NCI-H774 (cell line): ENCODE results near the gene OBI1.
A peak's percentile ranks its signal among the peaks of the same experiment; 100 is the strongest.

Experiments used
- DNase-seq: peaks from one replicate; lab custom pipeline; 2025; lab: John Stamatoyannopoulos, UW

OBI1 gene

DNA sequence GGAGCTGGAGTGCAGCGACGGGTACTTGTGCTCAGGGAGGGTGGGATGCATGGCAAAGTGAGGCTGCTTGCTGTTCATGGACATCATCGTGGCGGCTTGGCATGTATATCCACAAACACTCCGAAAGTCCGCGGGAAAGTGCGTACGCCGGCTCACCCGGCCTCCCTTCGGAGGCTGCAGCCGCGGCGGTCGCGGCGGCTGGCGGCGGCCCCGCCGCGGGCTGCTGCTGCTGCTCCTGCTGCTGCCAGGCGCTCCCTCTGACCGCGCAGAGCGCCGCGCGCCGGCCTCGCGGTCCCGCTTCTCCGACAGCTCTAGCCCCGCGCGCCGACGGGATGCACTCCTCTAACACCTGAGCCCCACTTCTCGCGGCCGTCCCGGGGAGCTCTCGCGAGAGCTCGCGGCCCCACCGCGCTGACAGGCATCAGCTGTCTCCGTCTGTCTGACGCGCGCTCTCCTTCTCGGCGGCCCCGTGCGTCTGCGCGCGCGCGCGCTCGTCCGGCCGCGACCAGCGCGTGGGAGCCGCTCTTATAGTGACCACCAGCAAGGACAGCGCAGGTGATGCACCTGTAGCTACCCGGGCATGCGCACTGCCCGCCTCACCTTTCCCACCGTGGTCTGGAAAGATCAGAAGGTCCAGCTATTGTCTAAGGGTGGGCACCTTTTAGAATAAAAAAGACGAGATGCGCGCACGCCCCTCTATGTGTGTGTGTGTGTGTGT lies 55.6 kb downstream of the OBI1 start, which contains the start of gene POU4F1:
Gene POU4F1 (minus strand): TSS at position 313 of the 718 bp plus-strand sequence. CDS start 226 bp downstream, at position 87.
- peak; percentile 68 for DNase-seq

DNA sequence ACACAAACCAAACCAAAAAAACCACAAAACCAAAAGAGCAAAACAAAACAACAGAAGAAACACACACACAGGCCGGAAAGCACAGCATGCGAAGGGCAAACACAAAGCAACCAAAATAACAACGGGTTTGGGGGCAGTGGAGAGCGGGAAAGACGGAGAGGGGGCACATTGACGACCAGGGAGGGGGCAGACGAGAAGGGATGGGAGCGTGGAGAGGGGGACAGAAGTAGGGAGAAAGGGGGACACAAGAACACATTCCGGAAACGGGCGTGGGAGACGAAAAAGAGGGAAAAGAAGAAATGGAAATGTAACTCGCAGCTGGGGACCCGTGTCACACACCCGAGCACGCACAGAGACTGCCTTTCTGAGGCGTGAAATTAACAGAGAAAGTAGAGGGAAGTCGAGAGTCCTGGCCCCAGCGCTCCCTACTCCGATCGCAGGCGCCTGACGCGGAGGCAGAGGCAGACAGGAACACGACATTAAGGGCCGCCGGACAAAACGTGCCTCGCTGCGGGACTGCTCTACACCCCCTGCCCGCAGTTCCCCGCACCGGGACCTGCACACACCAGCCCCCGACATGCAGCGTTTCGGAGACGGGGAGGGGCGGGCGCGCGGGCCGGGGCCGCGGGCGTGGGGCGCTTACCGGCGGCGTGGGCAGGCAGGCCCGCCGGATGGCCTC lies 56.3 kb downstream of the OBI1 start:
- no peak for DNase-seq

DNA sequence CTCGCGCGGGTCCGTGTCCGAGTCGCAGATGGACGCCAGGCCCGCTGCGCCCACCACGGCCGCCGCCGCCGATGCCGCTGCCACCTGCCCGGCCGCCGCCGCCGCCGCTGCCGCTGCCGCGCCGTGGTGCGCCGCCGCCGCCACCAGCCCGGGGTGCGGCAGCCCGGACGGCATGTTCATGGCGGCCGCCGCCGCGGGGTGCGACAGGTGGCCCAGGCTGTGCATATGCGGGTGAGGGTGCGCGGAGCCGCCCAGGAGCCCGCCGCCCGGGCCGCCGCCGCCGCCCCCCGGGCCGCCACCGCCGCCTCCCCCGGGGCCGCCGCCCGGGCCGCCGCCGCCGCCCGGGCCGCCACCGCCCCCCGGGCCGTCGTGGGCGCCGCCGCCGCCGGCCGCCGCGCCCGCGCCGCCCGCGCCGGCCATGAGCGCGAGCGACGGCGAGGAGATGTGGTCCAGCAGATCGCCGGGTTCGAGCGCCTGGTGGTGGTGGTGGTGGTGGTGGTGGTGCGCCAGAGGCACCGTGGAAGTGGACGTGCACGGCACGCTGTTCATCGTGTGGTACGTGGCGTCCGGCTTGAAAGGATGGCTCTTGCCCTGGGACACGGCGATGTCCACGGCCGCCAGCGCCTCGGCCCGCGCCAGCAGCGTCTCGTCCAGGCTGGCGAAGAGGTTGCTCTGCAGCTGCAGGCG lies 56.9 kb downstream of the OBI1 start:
- DNase-seq: no peak

DNA sequence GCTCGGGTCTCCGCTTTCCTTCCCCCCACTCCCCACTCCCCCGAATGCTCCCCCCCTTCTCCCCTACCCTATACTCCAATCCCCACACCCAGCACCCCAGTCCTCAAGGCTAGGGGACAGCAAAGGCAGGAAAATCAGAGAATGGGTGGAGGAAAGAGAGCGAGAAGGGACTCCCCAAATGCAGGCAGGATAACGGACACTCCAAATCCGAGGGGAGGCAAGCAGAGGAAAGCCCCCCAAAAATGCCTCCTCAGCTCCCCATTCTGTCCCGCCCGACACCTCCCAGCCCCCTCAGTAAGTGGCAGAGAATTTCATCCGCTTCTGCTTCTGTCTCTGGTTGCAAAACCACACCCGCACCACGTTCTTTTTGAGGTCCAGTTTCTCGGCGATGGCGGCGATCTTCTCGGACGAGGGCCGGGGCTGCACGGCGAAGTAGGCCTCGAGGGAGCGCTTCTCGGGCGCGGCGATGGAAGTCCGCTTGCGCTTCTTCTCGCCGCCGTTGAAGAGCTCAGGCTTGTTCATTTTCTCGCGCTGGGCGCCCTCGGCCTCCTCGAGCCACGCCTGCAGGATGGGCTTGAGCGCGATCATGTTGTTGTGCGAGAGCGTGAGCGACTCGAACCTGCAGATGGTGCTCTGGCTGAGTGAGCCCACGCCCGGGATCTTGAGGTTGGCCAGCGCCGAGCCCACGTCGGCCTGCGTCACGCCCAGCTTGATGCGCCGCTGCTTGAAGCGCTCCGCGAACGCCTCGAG lies 57.7 kb downstream of the OBI1 start:
- DNase-seq: no peak

DNA sequence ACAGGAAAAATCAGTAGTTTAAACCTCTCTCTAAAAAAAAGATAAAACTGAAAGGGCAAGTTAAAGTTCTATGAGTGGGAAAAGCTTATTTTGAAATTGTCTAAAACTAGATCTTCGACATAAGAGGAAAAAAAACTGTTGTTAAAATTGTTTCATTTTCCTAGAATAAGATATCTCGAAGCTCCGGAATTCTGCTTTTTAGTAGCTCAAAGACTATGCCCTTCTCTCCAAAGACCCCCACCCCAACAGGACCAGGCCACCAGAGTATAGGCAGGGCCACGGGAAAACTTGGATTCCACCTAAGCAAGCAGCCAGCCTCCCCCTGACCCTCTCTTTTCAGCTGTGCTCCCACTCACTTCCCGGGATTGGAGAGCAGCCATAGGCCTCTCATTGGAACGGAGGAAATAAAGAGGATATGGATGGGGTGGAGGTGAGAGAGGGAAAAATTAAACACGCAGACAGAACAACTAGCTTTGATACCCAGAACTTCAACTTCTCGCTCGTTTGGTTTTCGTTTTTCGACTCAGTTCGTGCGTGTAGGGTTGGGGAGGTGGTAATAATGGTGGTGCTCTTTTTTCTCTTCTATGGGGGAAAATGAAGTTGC lies 58.6 kb downstream of the OBI1 start:
- DNase-seq: no peak

DNA sequence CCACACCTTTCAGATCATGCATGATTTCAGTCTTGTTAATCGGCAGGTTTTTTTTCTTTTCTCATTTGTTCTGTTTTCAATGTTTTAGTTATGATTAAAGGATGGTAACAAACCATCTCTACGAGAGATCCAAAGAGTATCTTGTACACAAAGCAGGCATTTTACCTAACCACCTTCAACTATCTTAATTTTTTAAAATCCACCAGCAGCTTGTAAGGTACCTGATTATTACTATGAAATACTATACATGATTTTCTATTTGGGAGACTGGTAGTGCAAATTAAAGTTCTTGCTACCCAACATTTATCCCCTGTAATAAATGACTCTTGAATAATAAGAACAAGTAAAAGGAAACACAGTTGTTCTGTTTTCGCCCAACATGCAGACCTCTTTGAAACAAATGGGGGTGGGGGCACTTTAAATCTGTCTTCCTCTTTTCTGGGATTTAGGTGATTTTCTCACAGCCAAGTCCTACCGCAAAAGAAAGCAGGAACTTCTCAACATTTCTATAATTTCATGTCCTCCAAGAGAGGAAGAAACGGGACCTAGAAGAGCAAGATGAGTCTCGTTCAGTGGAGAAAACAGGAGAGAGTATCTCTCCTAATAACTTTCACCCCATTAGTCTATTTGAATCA lies 59.2 kb downstream of the OBI1 start:
- no peak for DNase-seq

DNA sequence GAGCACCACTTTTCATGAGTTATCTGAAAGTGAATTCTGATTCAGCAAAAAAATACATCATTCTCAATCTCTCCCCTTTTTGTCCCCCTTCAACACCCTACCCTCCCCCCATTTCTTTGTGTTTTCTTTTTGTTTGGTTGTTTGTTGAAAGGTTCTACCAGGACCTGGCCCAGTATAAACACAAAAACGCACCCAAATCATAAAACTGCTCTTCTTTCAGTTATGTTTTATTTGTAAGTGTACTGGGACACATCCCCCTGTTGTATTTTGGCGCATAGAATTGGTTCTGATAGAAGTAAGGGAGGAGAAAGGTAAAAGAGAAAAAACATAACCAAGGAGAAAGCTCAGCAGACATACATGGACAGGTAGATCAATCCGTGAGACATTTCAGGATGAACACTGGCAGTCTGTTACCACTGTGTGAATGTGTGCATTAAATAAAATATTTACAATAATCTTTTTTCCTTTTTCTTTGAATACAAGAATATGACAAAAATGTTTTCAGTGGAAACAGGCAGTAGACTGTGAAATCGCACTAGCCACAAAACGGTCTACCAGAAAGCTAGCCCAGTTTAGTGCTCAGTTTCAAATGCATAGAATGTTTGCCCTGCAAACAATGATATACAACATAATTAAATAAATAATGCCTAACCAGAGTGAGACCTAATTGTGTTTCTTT lies 59.9 kb downstream of the OBI1 start:
- DNase-seq: no peak

DNA sequence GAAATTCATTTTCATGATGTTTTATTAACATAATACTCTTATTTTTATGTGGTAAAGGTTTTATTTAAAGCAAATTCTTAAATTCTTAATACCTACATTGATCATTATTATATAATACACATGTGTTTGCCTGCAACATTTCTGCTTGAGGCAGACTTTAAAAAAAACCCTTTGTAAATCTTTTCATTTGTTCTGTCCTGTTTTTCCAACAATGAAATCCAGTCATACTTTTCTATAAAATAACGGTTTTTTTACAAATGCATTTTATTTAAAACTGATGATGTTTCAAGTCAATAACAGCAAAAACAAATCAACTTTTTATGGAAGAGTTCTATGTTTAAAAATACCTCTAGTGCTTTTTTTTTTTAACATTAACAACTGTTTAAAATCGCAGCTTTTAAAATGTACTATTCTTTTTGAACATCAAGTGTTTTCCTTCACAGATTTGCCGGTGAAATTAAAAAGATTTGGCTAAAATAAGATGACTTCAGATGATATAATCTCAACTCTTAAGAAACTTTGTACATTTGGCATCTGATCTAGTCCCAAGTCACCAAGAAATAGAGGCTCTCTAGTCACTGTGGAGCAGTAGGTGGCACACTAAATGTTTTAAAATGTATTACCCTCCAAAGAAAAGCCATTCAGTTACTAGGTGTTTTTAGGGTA lies 60.7 kb downstream of the OBI1 start:
- DNase-seq: no peak

DNA sequence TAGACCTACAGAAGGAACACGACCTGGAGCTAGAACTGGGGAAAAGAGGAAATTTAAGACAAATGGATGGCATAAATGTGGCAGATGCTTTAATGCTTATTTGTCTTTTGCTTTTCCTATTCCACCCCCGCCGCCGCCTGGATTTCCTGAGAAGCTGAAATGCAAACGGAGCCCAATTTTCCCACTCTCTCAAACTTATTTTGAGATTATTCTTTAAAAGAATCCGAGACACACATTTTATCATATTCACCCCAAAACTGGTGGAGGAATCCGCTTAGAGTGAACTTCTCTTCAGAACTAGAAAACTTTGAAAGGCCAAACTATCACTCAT lies 61.4 kb downstream of the OBI1 start:
- DNase-seq: no peak

DNA sequence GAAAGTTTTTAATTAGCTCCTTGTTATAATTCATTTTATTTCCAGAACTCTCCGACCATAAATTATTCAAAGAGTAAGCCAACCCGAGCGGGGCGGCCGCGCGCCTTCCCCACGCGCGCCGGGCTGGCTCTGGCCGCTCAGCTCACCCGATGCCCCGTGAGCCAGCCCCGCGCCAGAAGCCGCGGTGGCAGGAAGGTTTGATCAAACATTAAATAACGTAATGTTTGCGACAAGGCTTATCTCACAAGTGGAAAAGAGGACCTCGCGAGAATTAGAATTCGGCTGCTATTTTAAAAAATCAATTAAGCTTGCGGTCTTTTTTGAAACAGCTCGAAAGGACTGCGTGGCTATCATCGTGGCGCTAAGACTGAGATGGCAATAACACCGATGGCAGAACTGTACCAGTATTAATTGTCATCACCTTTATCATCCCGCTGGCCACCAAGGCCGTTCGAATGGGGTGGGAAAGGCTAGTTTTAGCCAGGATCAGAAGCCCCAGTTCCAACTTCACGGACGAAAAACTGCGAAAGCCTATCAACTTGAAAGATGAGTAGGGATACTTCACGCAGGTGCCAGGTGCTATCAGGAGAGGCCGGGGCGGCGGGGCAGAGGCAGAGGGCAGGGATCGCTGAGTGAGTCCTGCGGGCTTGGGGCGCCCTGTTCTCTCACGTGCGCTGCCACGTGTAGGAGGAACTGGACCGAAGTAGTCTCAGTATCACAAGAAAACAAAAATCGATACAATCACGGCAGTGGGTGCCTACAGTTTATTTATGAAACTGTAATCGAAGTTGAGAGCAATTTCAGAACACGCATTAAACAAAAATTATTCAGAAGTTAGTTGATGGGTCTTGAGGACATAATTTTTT lies 62.0 kb downstream of the OBI1 start:
- no peak for DNase-seq

DNA sequence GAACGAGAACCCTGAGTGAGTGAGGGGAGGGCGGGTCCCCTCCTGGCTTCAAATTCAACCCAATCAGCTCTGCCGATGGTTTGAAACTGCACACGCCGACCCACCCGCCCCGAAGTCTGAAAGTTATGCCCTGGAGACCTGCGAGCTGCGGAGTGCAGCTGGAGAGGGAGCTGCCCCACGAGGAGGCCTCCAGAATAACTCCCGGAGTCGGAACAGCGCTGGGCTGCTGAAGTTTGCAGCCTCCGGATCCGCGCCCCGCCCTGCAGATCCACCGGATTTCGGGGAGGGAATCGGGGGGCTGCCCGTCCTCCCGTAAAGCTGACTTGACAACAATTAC lies 62.6 kb downstream of the OBI1 start:
- no peak for DNase-seq

DNA sequence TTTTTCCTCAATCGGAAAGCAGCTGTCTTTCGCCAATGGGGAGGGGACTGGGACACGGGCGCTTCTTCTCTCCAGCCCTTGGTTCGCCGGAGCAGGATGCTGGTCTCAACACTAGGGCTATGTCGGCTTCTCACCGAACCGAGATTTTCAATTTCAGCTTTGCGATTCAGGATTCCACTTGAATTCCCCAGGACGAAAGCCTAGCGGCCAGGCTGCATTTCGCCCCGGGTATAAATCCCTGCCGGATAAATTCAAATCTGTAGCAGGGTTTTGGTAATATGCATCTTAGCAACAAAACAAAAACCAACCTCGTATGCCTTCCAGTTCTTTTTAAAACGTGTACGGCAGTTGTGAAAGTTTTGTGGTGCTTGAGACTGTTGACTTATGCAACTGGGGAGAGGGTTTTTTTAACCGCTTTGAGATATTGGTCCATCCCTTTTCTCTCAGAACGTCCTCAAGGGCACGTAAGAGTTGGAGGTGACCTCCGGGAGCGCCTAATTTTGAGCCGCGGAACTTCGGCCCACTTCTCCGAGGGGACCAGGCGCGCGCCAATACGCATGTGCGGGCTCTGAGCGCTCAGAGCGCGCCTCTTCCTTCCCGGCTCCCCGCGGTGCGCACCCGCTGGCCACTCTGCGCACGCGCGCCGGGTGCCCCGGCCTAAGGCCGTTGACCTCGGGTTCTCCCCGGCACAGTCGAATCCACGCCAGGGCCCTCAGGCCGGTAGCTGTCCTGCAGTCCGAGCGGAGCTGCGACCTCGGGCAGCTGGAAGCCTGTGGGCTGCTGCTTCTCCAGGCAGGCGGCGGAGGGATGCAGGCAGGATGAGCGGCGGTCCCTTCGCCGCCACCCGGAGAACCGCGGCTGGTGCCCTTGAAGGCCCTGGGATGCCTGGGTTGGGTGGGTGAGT lies 63.2 kb downstream of the OBI1 start:
- DNase-seq: no peak

DNA sequence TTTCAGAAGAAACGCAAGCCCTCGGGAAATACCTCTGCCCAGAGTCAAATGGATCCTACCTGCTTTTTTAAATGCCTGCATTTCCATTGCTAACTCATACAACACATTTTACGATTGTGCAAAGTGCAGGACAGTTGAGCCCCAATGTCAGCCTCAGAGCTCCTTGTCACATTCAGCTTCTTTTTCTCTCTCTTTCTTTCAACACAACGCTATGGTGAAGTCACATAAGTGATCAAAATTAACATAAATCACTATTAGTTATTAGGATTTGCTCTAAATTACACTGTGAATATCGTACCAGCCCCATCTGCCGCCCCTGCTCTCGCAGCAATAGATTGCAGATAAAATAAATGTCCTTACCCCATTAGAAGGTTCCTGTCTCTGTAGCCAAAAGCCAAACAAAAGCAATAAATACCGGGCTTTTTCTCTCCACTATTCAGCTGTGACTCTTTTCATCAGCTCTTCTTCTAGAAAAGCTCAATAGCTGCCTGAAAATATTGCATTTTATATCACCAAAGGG lies 64.4 kb downstream of the OBI1 start:
- DNase-seq: no peak

DNA sequence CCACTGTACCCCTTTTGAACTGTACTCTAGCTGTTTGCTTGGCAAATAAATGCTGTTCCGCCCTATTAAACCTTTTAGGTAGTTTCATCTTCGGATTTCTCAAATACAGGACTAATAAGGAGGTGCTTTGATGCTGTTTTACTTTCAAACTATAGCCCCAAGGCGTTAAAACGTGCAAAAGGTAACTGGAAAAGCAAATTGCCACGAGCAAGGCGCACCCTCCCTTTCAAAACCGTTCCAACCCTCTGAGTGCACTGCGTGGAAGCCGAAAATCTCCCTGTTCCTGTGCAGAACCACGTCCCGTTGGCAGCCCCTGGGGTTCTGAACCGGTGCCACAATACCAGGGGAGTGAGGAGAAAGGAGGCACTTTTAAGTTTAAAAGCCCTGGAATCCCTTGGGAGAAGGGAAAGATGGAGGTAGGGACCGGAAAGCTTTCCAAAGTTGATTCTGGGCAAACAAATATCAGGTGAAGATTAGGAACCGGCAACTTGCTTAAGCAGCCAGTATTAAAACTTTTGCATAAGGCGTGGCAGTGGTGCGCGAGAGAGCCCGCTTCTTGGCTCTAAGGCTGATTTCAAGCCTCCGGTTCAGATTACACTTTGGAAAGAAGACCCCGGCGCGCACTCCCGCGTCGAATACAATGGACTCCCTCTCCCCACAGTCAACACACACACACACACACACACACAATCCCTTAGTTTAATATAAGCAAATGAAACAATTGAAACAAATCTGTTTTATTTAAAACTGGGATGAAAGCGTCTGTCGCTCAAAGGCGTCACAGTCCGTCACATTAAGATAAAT lies 65.1 kb downstream of the OBI1 start:
- DNase-seq: no peak

DNA sequence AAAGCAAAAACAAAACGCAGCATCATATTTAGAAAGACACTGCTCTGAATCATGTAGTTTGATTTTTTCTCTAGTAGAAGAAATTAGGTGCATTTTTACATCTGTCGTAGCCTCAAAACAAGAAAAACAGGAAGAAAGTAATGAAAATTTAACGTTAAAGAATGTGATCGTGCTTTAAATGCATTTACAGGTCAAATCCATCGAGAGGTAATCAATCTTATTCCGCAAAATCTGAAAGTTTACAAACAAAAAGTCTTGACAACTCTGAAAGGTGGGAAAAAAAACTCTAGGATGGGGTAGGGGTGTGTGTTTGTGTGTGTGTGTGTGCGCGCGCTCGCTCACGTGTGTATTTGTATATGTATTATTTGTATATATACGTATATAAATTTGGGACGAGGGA lies 65.8 kb downstream of the OBI1 start:
- DNase-seq: no peak

DNA sequence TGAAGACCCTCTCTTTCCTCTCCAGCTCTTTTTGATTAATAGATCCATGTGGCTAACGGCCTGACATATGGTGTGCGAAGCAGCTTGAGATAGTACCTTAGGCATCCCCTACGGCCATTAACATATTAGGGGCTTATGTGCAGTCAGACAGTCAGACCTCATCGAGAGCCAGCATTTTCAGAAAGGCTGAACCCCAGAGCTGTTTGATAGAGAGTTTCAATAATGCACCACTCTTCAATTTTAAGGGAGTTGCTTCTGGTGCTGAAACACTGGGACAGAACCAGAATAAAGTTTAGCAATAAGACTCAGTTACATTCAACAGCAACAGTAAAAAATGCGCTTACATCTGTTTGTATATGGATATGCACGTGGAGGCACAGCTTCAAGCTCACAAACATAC lies 66.4 kb downstream of the OBI1 start:
- no peak for DNase-seq

DNA sequence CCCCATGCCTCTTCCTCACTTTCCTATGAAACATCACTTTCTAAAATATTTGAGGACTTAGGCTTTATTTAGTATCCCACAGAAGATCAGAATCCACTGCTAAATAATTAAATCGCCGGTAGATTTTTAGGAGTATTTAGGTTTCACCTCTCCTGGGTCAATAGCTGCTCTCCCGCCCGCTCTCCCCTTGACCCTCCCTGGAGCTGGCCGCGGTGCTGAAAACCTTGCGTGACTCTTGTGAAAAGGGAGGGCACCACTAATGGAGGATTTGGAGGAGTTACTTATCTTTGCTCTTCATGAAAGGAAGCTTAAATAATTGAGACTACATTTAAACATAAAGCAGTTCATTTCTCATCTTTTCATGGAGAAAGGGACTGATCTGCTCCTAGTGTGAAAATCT lies 69.7 kb downstream of the OBI1 start:
- DNase-seq: no peak

DNA sequence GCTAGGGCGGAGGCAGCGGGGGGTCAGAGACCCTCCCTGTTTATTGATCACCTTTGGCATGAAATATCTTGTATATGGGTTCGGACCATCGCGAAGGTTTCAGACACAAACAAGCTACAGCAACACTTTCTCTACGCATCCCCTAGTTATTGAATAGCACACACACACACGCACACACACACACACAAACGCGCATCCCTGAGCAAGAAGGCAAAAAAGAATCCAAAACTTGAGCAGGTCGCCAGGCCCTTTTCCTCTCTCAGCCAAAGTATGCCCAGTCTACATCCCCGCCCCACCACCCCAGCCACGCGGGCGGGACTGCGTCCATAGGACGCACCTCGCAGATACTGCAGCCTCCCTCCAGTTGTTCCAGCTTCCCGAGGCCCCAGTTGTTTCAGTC lies 71.6 kb downstream of the OBI1 start:
- no peak for DNase-seq
